ENCODE data around the gene PNPLA8.

PNPLA8 gene

DNA sequence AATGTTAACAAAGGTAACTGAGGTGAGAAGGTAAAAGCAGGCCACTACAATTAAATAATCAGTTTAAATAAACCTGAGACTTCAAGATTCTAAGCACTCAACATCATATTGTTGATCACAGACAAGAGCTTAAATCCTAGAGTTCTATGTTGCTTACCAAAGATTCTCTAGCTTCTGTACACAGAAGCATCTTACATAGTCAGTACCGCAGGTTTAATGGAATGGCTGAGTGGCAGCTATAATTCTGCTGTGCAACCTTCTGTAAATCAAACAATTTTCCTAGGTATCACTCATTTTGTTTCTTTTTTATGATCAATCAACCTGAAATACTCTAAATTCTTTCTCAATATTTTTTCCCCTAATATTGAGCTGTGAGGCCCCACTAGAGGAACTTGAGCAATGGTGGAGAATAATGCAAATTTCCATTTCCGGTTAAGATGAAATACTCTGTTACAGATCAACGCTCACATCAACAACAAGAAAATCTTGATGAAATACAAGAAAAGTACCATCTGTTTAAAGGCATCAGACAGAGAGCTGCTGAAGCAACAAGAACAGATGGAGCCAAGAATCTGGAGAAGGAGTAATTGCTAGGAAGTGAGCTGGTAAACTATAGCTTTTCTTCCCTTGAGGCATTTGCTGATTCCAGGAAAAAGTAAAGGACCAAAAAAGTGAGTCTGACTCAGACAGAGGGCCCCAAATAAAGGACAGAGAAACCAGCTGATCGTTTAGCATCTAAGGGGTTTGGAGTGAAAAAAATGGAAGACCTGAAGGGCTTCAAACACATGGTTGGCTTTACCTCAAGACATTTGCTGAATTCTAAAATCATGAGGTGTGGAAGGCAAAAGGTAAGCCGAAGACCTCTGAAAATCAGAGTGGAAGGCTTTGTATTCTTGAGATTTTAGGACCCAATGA, 22.6 kb downstream of the PNPLA8 start:
- peak overlapping the region; percentile 69 for H2AFZ ChIP-seq (ENCODE audit: low read depth, low read length, severe bottlenecking)
- peak overlapping the region; percentile 89 for H3K4me2 ChIP-seq (ENCODE audit: low read depth, low read length, poor library complexity, severe bottlenecking)
- H3K9me2 ChIP-seq (replicated peaks; ENCODE audit: insufficient read depth, low read length): no peaks in the 10 kb centered on the region
- H3K9me3 ChIP-seq (ENCODE audit: insufficient read depth, low read length): no peaks in the 10 kb centered on the region
- peaks cover 13% of the 10 kb centered on the region; the same call in 1 of the 2 replicates for H3K36me3 ChIP-seq (ENCODE audit: low read length)
- peak overlapping the region; percentile 93 for H3K27ac ChIP-seq (ENCODE audit: low read depth, low read length)
- H3K27me3 ChIP-seq (ENCODE audit: low read length): no peaks in the 10 kb centered on the region
- H3K9ac ChIP-seq (ENCODE audit: low read length): peak overlapping the region; percentile 56
- no peaks in the 10 kb centered on the region for H4K20me1 ChIP-seq (ENCODE audit: low read depth, low read length)
- TF ChIP-seq, protein P1, sequence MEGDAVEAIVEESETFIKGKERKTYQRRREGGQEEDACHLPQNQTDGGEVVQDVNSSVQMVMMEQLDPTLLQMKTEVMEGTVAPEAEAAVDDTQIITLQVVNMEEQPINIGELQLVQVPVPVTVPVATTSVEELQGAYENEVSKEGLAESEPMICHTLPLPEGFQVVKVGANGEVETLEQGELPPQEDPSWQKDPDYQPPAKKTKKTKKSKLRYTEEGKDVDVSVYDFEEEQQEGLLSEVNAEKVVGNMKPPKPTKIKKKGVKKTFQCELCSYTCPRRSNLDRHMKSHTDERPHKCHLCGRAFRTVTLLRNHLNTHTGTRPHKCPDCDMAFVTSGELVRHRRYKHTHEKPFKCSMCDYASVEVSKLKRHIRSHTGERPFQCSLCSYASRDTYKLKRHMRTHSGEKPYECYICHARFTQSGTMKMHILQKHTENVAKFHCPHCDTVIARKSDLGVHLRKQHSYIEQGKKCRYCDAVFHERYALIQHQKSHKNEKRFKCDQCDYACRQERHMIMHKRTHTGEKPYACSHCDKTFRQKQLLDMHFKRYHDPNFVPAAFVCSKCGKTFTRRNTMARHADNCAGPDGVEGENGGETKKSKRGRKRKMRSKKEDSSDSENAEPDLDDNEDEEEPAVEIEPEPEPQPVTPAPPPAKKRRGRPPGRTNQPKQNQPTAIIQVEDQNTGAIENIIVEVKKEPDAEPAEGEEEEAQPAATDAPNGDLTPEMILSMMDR (IDR thresholded peaks at IDR 0.05; ENCODE audit: insufficient read depth, low read length, poor library complexity, severe bottlenecking): no peak
- TF ChIP-seq EZH2phosphoT487 (conservative IDR thresholded peaks at IDR 0.05; ENCODE audit: low read length): no peak
- peaks cover 15% of the 10 kb centered on the region for H3K79me2 ChIP-seq (ENCODE audit: insufficient read depth, low read length)
- H3F3A ChIP-seq (ENCODE audit: insufficient read depth): peaks cover 17% of the 10 kb centered on the region
- peak overlapping the region; percentile 48 for H3K4me3 ChIP-seq (ENCODE audit: insufficient read depth, low read length, poor library complexity, severe bottlenecking)

GRCh38 chr7:108499566-108499965, 26.4 kb downstream of the PNPLA8 start:
- H2AFZ ChIP-seq (ENCODE audit: low read depth, low read length, severe bottlenecking): no peak overlapping the region
- TF ChIP-seq, protein P1 (IDR thresholded peaks at IDR 0.05; ENCODE audit: insufficient read depth, low read length, poor library complexity, severe bottlenecking): no peak
- TF ChIP-seq EZH2phosphoT487 (conservative IDR thresholded peaks at IDR 0.05; ENCODE audit: low read length): no peak
- H3K9me3 ChIP-seq (ENCODE audit: insufficient read depth, low read length): no peaks in the 10 kb centered on the region
- H4K20me1 ChIP-seq (ENCODE audit: low read depth, low read length): no peaks in the 10 kb centered on the region
- peaks cover 17% of the 10 kb centered on the region for H3F3A ChIP-seq (ENCODE audit: insufficient read depth)
- H3K36me3 ChIP-seq (ENCODE audit: low read length): peaks cover 28% of the 10 kb centered on the region; the same call in 1 of the 2 replicates
- H3K27me3 ChIP-seq (ENCODE audit: low read length): no peaks in the 10 kb centered on the region
- H3K9me2 ChIP-seq (replicated peaks; ENCODE audit: insufficient read depth, low read length): no peaks in the 10 kb centered on the region
- H3K79me2 ChIP-seq (ENCODE audit: insufficient read depth, low read length): peaks cover 8% of the 10 kb centered on the region
- H3K4me3 ChIP-seq (ENCODE audit: insufficient read depth, low read length, poor library complexity, severe bottlenecking): no peak overlapping the region
- H3K9ac ChIP-seq (ENCODE audit: low read length): no peak overlapping the region
- no peak overlapping the region for H3K27ac ChIP-seq (ENCODE audit: low read depth, low read length)
- H3K4me2 ChIP-seq (ENCODE audit: low read depth, low read length, poor library complexity, severe bottlenecking): no peak overlapping the region

DNA sequence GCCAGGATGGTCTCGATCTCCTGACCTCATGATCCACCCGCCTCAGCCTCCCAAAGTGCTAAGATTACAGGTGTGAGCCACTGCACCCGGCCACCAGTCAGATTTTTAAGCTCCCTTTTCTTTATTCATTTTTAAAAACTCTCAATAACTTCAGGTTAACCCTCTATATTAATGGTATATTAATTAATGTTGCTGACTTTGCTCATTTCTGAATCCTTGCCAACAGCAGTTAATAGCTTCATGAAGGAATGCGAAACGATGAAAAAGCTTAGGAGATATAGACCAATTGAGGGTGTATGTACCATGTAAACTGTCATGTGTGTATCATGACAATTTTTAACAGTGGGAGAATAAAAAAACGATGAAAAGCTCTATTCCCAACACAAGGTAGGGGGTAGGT, 27.5 kb downstream of the PNPLA8 start:
- Histone ChIP-seq H3F3A (ENCODE audit: insufficient read depth) (peaks cover 11% of the 10 kb centered on the region), H3K79me2 (ENCODE audit: insufficient read depth, low read length) (peaks cover 4% of the 10 kb centered on the region; the same call in 1 of the 2 replicates), H3K36me3 (ENCODE audit: low read length) (peaks cover 32% of the 10 kb centered on the region; the same call in 1 of the 2 replicates), H3K9me3 (ENCODE audit: insufficient read depth, low read length) (no peaks in the 10 kb centered on the region), H3K27ac (ENCODE audit: low read depth, low read length) (no peak overlapping the region), H2AFZ (ENCODE audit: low read depth, low read length, severe bottlenecking) (no peak overlapping the region), H3K9ac (ENCODE audit: low read length) (no peak overlapping the region), H3K4me3 (ENCODE audit: insufficient read depth, low read length, poor library complexity, severe bottlenecking) (no peak overlapping the region), H3K9me2 (replicated peaks; ENCODE audit: insufficient read depth, low read length) (no peaks in the 10 kb centered on the region), H3K27me3 (ENCODE audit: low read length) (no peaks in the 10 kb centered on the region), H4K20me1 (ENCODE audit: low read depth, low read length) (no peaks in the 10 kb centered on the region), H3K4me2 (ENCODE audit: low read depth, low read length, poor library complexity, severe bottlenecking) (no peak overlapping the region)
- TF ChIP-seq EZH2phosphoT487 (conservative IDR thresholded peaks at IDR 0.05; ENCODE audit: low read length): no peak
- TF ChIP-seq, protein P1 (IDR thresholded peaks at IDR 0.05; ENCODE audit: insufficient read depth, low read length, poor library complexity, severe bottlenecking): no peak

Data from SU-DHL-6 (cell line).